Activated T-helper 1 cell treated with anti-CD3 and anti-CD28 coated beads, Interleukin-2, amount 50 U/mL, for 16 hours (primary cell): ENCODE measurements around the gene PSMD3.
"Not testable (repeated sequence)": the region's sequence is repeated elsewhere in the genome, so short reads cannot be mapped to it uniquely, and the experiment has no call there.

Source experiments
- DNase-seq, 2 donors: peaks; one replicate each; pipeline ENCODE4 v3.0.0-alpha.2; 2020; ENCODE audit warnings: low read depth in 1 of 2, low spot score in 1 of 2

Gene PSMD3

DNA sequence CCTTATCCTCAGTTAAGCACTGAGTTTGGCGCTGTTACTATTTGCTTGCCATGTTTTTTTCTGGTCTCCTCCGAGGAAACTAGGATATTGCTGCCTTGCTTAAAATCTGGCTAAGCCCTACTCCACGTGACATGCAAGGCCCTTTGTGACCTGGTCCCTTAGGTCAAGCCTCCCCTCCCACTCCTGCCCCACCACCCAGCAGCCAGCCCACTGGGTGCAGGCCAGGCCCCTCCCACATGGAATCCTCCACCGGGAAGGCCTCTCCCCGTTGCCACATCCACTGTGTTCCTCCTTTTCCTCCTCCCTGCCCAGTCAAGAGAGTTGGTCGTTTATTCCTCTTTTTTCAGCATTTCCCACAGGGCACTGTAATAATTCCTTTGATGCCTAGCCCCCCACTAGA, 16.2 kb downstream of the PSMD3 start:
- no peak for DNase-seq

DNA sequence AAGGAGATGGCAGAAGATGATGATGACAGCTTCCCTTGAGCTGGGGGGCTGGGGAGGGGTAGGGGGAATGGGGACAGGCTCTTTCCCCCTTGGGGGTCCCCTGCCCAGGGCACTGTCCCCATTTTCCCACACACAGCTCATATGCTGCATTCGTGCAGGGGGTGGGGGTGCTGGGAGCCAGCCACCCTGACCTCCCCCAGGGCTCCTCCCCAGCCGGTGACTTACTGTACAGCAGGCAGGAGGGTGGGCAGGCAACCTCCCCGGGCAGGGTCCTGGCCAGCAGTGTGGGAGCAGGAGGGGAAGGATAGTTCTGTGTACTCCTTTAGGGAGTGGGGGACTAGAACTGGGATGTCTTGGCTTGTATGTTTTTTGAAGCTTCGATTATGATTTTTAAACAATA, 16.9 kb downstream of the PSMD3 start:
- DNase-seq = no peak

DNA sequence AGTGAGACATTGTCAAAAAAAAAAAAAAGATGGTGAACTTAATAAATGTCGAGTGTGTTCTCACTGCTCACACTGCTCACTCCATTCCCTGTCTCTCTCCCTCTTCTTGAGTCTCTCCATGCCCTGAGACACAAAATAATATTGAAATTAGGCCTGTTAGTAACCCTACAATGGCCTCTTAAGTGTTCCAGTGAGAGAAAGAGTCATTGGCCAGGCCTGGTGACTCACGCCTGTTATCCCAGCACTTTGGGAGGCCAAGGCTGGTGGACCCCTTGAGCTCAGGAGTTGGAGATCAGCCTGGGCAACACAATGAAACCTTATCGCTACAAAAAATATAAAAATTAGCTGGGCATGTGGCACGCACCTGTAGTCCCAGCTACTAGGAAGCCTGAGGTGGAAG, 18.5 kb downstream of the PSMD3 start:
- DNase-seq = no peak

DNA sequence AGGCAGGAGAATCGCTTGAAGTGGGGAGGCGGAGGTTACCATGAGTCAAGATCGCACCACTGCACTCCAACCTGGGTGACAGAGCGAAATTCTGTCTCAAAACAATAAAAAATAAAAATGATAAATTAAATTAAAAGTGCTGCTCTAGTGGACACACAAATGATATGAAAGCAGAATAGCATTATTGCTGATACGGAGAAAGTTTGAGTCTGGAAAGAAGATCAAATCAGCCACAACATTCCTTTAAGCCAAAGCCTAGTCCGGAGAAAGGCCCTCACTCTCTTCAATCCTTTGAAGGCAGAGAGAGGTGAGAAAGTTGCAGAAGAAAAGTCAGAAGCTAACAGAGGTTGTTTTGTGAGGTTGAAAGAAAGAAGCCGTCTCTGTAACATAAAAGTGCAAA, 19.6 kb downstream of the PSMD3 start:
- no peak for DNase-seq

DNA sequence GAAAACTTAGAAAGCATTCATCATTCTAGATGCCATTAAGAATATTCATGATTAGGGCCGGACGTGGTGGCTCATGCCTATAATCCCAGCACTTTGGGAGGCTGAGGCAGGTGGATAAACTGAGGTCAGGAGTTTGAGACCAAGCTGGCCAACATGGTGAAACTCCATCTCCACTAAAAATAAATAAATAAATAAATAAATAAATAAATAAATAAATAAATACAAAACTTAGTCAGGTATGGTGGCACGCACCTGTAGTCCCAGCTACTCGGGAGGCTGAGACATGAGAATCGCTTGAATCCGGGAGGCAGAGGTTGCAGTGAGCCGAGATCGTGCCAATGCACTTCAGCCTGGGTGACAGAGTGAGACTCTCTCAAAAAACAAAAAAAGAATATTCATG, 20.7 kb downstream of the PSMD3 start:
- not testable (repeated sequence) for DNase-seq

DNA sequence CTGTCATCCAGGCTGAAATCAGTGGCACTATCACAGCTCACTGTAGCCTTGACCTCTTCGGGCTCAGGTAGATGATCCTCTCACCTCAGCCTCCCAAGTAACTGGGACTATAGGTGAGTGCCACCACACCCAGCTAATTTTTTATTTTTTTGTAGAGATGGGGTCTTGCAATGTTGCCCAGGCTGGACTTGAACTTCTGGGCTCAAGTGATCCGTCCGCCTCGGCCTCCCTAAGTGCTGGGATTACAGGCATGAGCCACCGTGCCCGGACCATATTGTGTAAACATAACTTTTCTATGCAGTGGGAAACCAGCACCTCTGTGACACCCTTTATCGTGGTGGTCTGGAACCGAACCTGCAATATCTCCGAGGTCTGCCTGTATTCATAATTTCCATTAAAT, 23.5 kb downstream of the PSMD3 start:
- no peak for DNase-seq

DNA sequence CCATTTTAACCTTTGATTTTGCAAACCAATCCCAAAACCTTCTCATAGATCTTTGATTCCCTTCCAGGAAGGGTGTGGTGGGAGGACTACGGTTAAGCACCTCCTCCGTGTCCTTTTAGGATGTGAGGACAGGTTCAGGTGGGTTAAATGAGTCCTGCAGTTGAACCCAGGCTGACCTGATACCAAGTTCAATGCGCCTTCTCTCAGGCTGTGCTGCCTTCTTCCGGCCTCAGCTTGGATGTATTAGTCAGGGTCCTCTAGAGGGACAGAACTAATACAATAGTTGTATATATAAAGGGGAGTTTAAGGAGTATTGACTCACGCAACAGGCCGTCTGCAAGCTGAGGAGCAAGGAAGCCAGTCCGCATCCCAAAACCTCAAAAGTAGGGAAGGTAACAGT, 24.1 kb downstream of the PSMD3 start:
- DNase-seq = no peak

DNA sequence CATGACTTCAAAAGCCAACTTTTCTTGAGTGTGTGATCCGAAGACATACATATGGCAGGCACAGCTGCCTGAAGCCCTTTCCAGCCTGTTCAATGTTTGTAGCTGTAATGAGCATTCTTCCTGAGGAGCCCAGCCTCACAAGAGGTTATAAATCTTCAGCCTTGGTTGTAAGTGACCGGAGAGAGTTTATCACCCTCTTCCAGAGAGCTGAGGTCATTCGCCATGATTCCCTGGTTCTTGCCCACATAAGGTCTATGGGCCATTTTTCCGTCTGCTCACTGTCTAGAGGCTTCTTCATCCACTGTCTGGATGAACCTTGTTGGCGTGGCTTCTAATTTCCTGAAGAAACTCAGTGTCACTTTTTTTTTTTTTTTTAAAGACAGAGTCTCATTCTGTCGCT, 24.9 kb downstream of the PSMD3 start:
- no peak for DNase-seq

DNA sequence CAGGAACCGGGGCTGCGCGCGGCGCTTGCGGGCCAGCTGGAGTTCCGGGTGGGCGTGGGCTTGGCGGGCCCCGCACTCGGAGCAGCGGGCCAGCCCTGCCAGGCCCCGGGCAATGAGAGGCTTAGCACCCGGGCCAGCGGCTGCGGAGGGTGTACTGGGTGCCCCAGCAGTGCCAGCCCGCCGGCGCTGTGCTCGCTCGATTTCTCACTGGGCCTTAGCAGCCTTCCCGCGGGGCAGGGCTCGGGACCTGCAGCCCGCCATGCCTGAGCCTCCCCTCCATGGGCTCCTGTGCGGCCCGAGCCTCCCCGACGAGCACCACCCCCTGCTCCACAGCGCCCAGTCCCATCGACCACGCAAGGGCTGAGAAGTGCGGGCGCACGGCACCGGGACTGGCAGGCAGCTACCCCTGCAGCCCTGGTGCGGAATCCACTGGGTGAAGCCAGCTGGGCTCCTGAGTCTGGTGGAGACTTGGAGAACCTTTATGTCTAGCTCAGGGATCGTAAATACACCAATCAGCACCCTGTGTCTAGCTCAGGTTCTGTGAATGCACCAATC, 30.4 kb downstream of the PSMD3 start:
- DNase-seq = not testable (repeated sequence)

DNA sequence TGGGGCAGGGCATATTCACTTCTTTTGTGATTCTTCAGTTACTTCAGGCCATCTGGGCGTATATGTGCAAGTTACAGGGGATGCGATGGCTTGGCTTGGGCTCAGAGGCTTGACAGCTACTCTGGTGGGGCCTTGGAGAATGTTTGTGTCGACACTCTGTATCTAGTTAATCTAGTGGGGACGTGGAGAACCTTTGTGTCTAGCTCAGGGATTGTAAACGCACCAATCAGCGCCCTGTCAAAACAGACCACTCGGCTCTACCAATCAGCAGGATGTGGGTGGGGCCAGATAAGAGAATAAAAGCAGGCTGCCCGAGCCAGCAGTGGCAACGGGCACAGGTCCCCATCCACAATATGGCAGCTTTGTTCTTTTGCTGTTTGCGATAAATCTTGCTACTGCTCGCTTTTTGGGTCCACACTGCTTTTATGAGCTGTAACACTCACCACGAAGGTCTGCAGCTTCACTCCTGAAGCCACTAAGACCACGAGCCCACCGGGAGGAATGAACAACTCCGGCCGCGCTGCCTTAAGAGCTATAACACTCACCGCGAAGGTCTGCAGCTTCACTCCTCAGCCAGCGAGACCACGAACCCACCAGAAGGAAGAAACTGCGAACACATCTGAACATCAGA, 31.5 kb downstream of the PSMD3 start:
- not testable (repeated sequence) for DNase-seq

DNA sequence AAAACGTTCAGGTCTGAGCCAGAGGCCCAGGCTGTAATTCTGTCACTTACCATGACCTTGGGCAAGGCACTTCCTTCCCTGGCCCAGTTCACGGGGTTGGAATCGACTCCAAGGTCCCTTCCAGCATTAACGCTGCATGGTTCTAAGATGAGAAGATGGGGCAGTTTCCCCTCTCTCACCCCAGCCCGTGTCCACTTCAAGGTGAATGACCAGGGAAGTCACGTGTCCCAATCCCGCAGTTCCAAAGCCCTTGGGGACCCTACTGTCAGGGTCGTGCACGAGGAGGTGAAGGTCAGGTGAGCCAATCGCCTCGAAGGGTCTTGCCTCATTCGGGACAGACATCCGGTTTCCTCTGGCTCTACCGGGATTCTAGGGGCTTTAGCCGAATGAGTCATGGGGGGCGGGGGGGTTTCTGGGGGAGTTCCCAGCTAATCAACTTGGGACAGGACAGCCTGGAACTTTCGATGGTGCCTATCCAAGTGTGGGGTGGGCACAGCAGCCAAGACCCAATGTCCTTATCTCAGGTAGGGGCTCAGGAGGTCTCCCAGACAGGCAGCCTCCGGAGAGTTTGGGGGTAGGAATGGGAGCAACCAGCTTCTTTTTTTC, 33.9 kb downstream of the PSMD3 start:
- no peak for DNase-seq

DNA sequence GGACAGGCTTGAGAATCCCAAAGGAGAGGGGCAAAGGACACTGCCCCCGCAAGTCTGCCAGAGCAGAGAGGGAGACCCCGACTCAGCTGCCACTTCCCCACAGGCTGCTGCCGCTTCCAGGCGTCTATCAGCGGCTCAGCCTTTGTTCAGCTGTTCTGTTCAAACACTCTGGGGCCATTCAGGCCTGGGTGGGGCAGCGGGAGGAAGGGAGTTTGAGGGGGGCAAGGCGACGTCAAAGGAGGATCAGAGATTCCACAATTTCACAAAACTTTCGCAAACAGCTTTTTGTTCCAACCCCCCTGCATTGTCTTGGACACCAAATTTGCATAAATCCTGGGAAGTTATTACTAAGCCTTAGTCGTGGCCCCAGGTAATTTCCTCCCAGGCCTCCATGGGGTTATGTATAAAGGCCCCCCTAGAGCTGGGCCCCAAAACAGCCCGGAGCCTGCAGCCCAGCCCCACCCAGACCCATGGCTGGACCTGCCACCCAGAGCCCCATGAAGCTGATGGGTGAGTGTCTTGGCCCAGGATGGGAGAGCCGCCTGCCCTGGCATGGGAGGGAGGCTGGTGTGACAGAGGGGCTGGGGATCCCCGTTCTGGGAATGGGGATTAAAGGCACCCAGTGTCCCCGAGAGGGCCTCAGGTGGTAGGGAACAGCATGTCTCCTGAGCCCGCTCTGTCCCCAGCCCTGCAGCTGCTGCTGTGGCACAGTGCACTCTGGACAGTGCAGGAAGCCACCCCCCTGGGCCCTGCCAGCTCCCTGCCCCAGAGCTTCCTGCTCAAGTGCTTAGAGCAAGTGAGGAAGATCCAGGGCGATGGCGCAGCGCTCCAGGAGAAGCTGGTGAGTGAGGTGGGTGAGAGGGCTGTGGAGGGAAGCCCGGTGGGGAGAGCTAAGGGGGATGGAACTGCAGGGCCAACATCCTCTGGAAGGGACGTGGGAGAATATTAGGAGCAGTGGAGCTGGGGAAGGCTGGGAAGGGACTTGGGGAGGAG, 34.7 kb downstream of the PSMD3 start, which contains the start of gene CSF3:
CSF3 (plus strand) TSS at position 436 of the 993 bp plus-strand sequence; CDS start at position 471, 35 bp downstream.
- no peak for DNase-seq

DNA sequence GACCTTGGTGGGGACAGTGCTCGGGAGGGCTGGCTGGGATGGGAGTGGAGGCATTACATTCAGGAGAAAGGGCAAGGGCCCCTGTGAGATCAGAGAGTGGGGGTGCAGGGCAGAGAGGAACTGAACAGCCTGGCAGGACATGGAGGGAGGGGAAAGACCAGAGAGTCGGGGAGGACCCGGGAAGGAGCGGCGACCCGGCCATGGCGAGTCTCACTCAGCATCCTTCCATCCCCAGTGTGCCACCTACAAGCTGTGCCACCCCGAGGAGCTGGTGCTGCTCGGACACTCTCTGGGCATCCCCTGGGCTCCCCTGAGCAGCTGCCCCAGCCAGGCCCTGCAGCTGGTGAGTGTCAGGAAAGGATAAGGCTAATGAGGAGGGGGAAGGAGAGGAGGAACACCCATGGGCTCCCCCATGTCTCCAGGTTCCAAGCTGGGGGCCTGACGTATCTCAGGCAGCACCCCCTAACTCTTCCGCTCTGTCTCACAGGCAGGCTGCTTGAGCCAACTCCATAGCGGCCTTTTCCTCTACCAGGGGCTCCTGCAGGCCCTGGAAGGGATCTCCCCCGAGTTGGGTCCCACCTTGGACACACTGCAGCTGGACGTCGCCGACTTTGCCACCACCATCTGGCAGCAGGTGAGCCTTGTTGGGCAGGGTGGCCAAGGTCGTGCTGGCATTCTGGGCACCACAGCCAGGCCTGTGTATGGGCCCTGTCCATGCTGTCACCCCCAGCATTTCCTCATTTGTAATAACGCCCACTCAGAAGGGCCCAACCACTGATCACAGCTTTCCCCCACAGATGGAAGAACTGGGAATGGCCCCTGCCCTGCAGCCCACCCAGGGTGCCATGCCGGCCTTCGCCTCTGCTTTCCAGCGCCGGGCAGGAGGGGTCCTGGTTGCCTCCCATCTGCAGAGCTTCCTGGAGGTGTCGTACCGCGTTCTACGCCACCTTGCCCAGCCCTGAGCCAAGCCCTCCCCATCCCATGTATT, 35.7 kb downstream of the PSMD3 start:
- no peak for DNase-seq

DNA sequence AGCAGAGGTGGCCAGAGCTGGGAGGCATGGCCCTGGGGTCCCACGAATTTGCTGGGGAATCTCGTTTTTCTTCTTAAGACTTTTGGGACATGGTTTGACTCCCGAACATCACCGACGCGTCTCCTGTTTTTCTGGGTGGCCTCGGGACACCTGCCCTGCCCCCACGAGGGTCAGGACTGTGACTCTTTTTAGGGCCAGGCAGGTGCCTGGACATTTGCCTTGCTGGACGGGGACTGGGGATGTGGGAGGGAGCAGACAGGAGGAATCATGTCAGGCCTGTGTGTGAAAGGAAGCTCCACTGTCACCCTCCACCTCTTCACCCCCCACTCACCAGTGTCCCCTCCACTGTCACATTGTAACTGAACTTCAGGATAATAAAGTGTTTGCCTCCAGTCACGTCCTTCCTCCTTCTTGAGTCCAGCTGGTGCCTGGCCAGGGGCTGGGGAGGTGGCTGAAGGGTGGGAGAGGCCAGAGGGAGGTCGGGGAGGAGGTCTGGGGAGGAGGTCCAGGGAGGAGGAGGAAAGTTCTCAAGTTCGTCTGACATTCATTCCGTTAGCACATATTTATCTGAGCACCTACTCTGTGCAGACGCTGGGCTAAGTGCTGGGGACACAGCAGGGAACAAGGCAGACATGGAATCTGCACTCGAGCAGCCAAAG, 36.9 kb downstream of the PSMD3 start:
- no peak for DNase-seq

DNA sequence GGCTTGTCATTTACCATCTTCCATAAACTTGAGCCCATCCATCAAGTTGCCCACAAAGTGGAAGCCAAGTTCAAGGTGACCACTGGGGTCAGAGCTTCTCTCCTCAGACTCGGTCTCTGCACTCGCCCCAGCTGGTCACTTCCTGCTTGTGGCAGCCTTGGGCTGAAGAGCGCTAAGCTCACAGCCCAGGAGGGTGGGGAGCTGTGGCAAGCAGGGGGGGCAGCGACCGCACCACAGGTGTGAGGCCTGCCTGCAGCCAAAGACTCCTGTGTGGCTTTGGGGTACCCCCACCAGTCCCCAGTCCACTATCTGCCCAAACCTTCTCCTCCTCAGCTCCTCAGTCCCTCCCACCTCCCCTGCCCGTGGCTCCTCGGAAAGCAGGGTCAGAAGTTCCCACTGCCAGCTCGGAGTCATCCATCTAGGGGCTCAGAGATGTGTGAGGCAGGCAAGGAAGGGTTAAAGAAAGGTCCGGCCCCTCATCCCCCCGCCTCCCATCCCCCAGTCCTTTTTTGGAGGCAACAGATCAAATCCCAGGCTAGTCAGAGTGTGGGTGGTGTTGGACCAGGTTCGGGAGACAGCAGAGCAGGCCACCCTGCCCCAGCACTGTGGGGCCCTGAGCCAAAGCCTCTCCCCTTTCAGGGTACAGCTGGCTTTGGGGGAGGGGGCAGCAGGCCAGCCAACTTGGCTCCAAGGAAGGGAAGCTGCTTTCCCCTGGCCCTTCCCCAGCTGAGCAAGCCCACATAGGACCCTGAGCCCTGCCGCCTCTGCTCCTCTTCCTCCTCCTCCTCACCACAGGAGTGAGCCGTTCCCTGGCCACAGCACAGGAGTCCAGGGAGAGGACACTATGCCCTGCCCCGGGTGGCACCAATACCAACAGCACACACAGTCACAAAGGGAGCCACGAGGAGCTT, 37.9 kb downstream of the PSMD3 start:
- no peak for DNase-seq

DNA sequence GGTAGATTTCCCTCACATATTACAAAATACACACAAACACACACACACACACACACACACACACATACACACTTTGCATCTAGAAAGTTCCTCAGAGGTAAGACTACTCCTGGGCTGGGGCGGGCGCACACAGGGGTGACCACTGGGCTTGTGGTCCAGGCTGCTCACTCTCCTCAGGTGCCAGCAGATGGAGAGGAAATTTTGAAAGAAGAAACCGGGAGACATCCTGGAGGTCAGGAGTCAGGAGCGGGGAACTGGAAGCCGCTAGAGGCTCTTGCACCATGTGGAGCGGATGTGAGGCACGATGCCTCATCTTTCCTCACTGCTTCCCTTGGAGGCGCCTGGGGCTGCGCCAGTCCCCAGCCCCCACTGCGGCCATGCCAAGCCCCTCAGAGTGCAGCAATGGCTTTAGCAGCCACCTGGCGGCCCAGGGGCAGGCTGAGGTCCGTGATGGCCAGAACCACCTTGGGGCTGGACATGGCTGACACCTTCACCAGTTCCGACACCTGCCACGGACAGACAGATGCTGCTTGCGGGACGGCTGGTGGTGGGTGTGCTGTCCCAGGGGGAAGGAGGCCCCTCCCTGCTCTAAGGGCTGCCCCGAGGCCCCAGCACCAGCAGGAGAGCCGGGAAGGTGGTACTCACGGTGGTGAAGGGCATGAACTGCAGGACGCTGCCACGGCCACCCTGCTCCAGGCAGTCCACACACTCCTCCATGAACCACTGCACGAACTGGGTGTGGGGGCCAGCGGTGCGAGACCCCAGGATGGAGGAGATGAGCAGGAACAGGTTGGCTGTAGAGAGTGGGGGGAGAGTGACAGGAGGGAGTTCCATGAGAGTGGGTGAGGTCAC, 38.8 kb downstream of the PSMD3 start:
- no peak for DNase-seq

DNA sequence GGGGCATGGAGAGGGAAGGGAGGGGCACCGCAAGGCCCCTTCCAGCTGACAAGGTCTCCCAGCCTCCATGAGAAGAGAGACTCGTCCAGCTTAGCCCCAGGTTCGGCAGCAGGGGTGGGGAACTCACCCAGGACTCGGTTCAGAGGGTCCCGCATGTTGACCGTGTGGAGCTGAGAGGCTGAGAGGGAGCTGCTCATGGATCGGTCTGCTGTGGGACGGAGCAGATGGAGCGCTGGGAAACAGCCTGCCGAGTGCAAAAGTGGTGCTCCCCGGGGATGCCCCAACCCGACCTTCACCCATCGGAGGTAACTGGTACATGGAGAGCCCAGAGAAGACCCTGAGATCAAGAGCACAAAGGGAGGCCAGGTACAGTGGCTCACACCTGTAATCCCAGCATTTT, 39.5 kb downstream of the PSMD3 start:
- no peak for DNase-seq

DNA sequence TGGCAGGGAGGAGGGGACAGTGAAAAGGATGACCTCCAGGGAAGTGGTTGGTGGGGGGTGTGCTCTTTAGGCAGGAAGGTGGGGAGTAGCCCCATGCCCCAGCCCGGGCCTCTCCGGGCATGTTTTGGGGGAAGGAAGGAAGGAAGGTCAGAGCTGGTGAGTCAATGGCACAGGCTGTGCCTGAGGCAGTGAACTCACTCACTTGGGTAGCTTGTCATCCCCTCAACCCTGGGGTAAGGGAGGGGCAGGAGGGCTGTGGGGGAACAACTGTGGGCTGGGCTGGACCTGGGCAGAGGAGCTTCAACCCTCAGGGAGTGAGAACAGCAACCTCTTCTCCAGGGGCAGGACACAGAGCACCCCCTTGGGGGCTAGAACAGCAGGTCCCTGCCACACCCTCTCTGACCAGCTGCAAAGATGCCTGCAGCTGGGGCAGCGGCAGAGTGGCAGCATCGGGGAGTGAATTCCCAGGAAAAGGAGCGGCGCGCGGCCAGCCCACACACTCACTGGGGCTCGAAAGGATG, 40.9 kb downstream of the PSMD3 start:
- no peak for DNase-seq
